Kidney (tissue), 14 donors: Measurements from ENCODE around the gene ATP23. TPM values are rescaled to one million over a fixed set of nuclear protein-coding genes. Genes with fewer than 3 reads are reported as not detected.

ENCODE experiments used
- DNase-seq, 5 donors: peaks; one replicate each; pipeline ENCODE4 v3.0.0-alpha.2; 2013 to 2020
- FAIRE-seq: peaks from 2 replicates; lab custom pipeline; 2012; peaks lifted over from hg19 to GRCh38; lab: Jason Lieb, UNC
- H3K27ac ChIP-seq, 2 donors: one replicate each; pipeline ENCODE4 v1.7.0; 2013; ENCODE audit warnings: low read depth in 2 of 2, low read length in 2 of 2, inconsistent platforms in 1 of 2
- H3K27me3 ChIP-seq: one replicate; pipeline ENCODE4 v1.7.1; 2013; ENCODE audit warnings: low read length, inconsistent platforms; ENCODE audit not compliant: control insufficient read depth, insufficient read depth
- H3K36me3 ChIP-seq, 3 donors: one replicate each; pipeline versions ENCODE4 v1.7.0 to v1.7.1; 2013; ENCODE audit warnings: low read length in 3 of 3, control low read depth in 1 of 3, inconsistent platforms in 1 of 3; ENCODE audit not compliant: insufficient read depth in 3 of 3, control insufficient read depth in 2 of 3
- H3K4me1 ChIP-seq, 3 donors: one replicate each; pipeline versions ENCODE4 v1.7.0 to v1.7.1; 2013; ENCODE audit warnings: low read length in 3 of 3, inconsistent platforms in 1 of 3, low read depth in 1 of 3; ENCODE audit not compliant: control insufficient read depth in 2 of 3, insufficient read depth in 2 of 3
- H3K4me3 ChIP-seq, 3 donors: one replicate each; pipeline versions ENCODE4 v1.7.0 to v1.8.1; 2013; ENCODE audit warnings: low read length in 3 of 3, control low read depth in 1 of 3, inconsistent platforms in 1 of 3
- H3K9ac ChIP-seq, 3 donors: one replicate each; pipeline versions ENCODE4 v1.7.0 to v1.7.1; 2013; ENCODE audit warnings: low read length in 3 of 3, control low read depth in 1 of 3, inconsistent platforms in 1 of 3
- H3K9me3 ChIP-seq, 3 donors: one replicate each; pipeline versions ENCODE4 v1.7.0 to v1.7.1; 2013; ENCODE audit warnings: low read length in 3 of 3, control low read depth in 1 of 3, inconsistent platforms in 1 of 3; ENCODE audit not compliant: control insufficient read depth in 2 of 3, insufficient read depth in 1 of 3
- CTCF ChIP-seq: IDR thresholded peaks from 3 replicates; pipeline ENCODE4 v1.5.1; 2012; ENCODE audit warnings: mild to moderate bottlenecking, moderate library complexity, borderline replicate concordance; ENCODE audit not compliant: insufficient read depth; ENCODE audit errors: extremely low read depth
- intact Hi-C: fragments of 100-400 bp; cut with DNase I; formaldehyde crosslinking; loops from one replicate; pipeline ENCODE4 v1.11.1; 2022
- polyA plus RNA-seq: library from polyadenylated mRNA; stranded (reverse); fragments of 350-450 nt; fragmentation: Illumina TruSeq; extraction: RNeasy Lipid Tissue Mini Kit (QIAGEN cat#74804); gene quantifications from one replicate; pipeline ENCODE4 v1.2.3, GENCODE V29; 2014; ENCODE audit warnings: low read depth, low replicate concordance; ENCODE audit not compliant: insufficient read depth
- total RNA-seq: library from RNA; stranded (reverse); fragmentation: NEBNext Ultra II Directional; extraction: Animal tissue kit (Norgen Biotek cat#: 25700); gene quantifications from one replicate; pipeline ENCODE4 v1.2.1, GENCODE V29; 2021
- donor health status: control.
- donor health status: control.
- donor health status: control.
- donor health status: control.
- donor health status: control.
- donor health status: DM: yes; HTN: yes; CAD: no.
- donor health status: Normal renal cell carcinoma (clear cell type).

ATP23 gene
- total and polyA plus RNA-seq, 2 donors from 2014 or later: 3.7 to 13.1 TPM

DNA sequence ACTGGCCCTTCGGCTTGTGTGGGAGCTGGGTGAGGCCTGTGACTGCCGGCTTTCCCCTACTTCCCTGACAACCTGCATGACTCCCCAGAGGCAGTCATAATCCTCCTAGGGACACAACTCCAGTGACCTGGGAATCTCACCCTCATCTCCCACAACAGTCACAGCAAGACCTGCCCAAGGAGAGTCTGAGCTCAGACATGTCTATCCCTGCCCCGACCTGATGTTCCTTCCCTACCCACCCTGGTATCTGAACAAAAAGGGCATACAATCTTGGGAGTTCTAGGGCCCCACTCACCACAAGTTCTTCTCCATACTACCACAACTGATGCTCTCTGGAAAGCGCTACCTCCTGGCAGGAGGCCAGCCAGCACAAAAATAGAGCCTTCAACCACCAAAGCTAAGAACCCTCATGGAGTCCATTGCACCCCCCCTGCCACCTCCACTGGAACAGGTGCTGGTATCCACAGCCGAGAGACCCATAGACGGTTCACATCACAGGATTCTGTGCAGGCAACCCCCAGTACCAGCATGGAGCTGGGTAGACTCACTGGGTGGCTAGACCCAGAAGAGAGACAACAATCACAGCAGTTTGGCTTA lies 16.8 kb downstream of the ATP23 start:
- FAIRE-seq (no peak), DNase-seq (no peak)
- Histone ChIP-seq H3K9me3 (peaks cover 0 to 7% (median 2%) of the 10 kb centered on the region in 3 donors), H3K27me3 (no peaks in the 10 kb centered on the region), H3K36me3 (peaks cover 0 to 7% (median 5%) of the 10 kb centered on the region in 3 donors), H3K27ac (no peak overlapping the region), H3K4me3 (no peak overlapping the region), H3K4me1 (no peaks in the 10 kb centered on the region), H3K9ac (no peak overlapping the region)
- no peak for TF ChIP-seq CTCF
- intact Hi-C loops: no loop called here

GRCh38 chr12:57964421-57964820 lies 23.1 kb downstream of the ATP23 start:
- Histone ChIP-seq H3K27me3 (no peaks in the 10 kb centered on the region), H3K27ac (no peak overlapping the region), H3K36me3 (no peaks in the 10 kb centered on the region), H3K4me1 (no peaks in the 10 kb centered on the region), H3K9me3 (peaks cover 0 to 5% (median 2%) of the 10 kb centered on the region in 3 donors), H3K4me3 (no peak overlapping the region), H3K9ac (no peak overlapping the region)
- no peak for TF ChIP-seq CTCF
- intact Hi-C loops: no loop called here
- no peak for FAIRE-seq
- DNase-seq: no peak

DNA sequence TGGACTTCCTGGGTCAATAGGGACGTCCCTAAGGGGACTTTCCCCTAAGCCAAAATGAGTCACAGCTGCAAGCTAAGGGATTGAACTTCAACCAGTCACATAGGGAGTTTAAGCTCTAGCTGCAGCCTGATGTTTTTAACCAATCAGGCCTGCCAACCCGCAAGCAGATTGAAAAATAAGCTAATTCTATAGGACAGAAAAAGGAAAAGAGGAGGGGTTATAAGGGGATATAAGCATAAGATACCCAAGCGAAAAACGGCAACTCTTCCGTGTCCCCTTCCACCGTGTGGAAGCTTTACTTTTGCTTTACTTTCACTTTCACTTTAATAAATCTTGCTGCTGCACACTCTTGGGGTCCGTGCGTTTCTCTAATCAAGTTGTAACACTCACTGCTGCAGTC lies 24.4 kb downstream of the ATP23 start:
- Histone ChIP-seq H3K9ac (no peak overlapping the region), H3K4me3 (no peak overlapping the region), H3K36me3 (no peaks in the 10 kb centered on the region), H3K27ac (no peak overlapping the region), H3K27me3 (no peaks in the 10 kb centered on the region), H3K4me1 (no peaks in the 10 kb centered on the region), H3K9me3 (peaks cover 0 to 6% (median 2%) of the 10 kb centered on the region in 3 donors)
- FAIRE-seq (no peak), DNase-seq (no peak)
- intact Hi-C loops: no loop called here
- TF ChIP-seq CTCF: no peak

- Histone ChIP-seq H3K4me3 (no peak overlapping the region), H3K9me3 (peaks cover 0 to 4% (median 2%) of the 10 kb centered on the region in 3 donors), H3K4me1 (no peaks in the 10 kb centered on the region), H3K27me3 (no peaks in the 10 kb centered on the region), H3K27ac (no peak overlapping the region), H3K36me3 (no peaks in the 10 kb centered on the region), H3K9ac (no peak overlapping the region)
- no peak for FAIRE-seq
- intact Hi-C loops: no loop called here
- TF ChIP-seq CTCF: no peak
- no peak for DNase-seq
Measured at GRCh38 chr12:57966536-57966935, 25.2 kb downstream of the ATP23 start.
